ENCODE measurements around the gene GPR62. TPM values are rescaled to one million over a fixed set of nuclear protein-coding genes. Genes with fewer than 3 reads are reported as not detected.
"Not testable (repeated sequence)": the region's sequence is repeated elsewhere in the genome, so short reads cannot be mapped to it uniquely, and the experiment has no call there.

Gene GPR62
- total and polyA plus RNA-seq, 9 donors = 0.13 to 0.59 (median 0.50) TPM

- Histone ChIP-seq H3K27ac (ENCODE audit: low read length) (peak within 1 kb of the TSS; percentile 98), H3K27me3 (ENCODE audit: control insufficient read depth, insufficient read depth, low read length) (no peaks in the 10 kb centered on the region), H3K36me3 (ENCODE audit: control insufficient read depth, insufficient read depth, low read length) (peaks cover 17% of the 10 kb centered on the region), H3K9me3 (replicated peaks; ENCODE audit: control insufficient read depth, low read depth, low read length) (no peaks in the 10 kb centered on the region), H3K4me3 (ENCODE audit: low read length) (peak within 1 kb of the TSS; percentile 69), H3K4me1 (ENCODE audit: control insufficient read depth, insufficient read depth, low read length) (peaks cover 20% of the 10 kb centered on the region)
- under 1% methylated on average over 63 of the region's 68 CpGs for WGBS (ENCODE audit: insufficient coverage)
- DNase-seq = peak; percentile 95
Observed at GRCh38 chr3:51982838-51983577, 27.8 kb downstream of the GPR62 start, which contains the start of gene ACY1. ACY1 (plus strand) TSS chr3:51983535; CDS start chr3:51984065, 530 bp downstream.

- Histone ChIP-seq H3K4me3 (ENCODE audit: low read length) (peak overlapping the region; percentile 69), H3K36me3 (ENCODE audit: control insufficient read depth, insufficient read depth, low read length) (peaks cover 17% of the 10 kb centered on the region), H3K27ac (ENCODE audit: low read length) (peak overlapping the region; percentile 98), H3K9me3 (replicated peaks; ENCODE audit: control insufficient read depth, low read depth, low read length) (no peaks in the 10 kb centered on the region), H3K4me1 (ENCODE audit: control insufficient read depth, insufficient read depth, low read length) (peaks cover 20% of the 10 kb centered on the region), H3K27me3 (ENCODE audit: control insufficient read depth, insufficient read depth, low read length) (no peaks in the 10 kb centered on the region)
- 67% methylated on average over 20 of the region's 22 CpGs for WGBS (ENCODE audit: insufficient coverage)
- no peak for DNase-seq
Observed at GRCh38 chr3:51983578-51984268, 28.5 kb downstream of the GPR62 start.

DNA sequence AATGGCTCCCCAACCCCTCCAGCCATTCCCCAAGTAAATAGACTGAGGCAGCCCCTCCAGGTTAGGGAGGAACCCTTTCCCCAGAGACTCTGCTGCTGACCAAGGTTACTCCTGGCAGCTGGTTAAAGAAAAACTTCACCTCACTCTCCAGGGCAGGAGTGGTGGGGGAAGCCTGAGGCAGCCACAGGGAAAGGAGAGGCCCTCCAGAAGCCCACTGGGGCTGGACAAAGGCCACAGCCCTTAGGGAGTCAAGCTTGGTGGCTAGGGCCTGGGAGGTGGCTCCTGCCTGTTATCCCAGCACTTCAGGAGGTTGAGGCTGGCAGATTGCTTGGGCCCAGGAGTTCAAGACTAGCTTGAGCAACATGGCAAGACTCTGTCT is 29.1 kb downstream of the GPR62 start:
- peaks cover 23% of the 10 kb centered on the region for H3K4me1 ChIP-seq (ENCODE audit: control insufficient read depth, insufficient read depth, low read length)
- no peak overlapping the region for H3K4me3 ChIP-seq (ENCODE audit: low read length)
- no peak for DNase-seq
- peak overlapping the region; percentile 20 for H3K27ac ChIP-seq (ENCODE audit: low read length)
- no peaks in the 10 kb centered on the region for H3K9me3 ChIP-seq (replicated peaks; ENCODE audit: control insufficient read depth, low read depth, low read length)
- peaks cover 17% of the 10 kb centered on the region for H3K36me3 ChIP-seq (ENCODE audit: control insufficient read depth, insufficient read depth, low read length)
- no peaks in the 10 kb centered on the region for H3K27me3 ChIP-seq (ENCODE audit: control insufficient read depth, insufficient read depth, low read length)

DNA sequence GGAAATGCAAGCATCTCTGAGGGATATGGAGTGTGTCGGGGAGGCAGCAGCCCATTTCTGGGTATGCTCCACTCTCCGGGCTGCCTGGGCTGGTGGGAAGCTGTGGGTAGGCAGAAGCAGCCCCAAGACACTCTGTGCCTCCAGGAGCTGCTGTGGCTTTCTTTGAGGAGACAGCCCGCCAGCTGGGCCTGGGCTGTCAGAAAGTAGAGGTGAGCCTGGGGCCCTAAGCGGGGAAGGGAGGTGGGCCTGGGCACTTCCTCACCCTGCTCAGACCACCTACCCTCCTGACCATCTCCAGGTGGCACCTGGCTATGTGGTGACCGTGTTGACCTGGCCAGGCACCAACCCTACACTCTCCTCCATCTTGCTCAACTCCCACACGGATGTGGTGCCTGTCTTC is 29.9 kb downstream of the GPR62 start:
- no peak for DNase-seq
- 69% methylated on average over 2 of the region's 6 CpGs for WGBS (ENCODE audit: insufficient coverage)
- H3K36me3 ChIP-seq (ENCODE audit: control insufficient read depth, insufficient read depth, low read length) = peaks cover 20% of the 10 kb centered on the region
- no peaks in the 10 kb centered on the region for H3K9me3 ChIP-seq (replicated peaks; ENCODE audit: control insufficient read depth, low read depth, low read length)
- no peaks in the 10 kb centered on the region for H3K27me3 ChIP-seq (ENCODE audit: control insufficient read depth, insufficient read depth, low read length)
- H3K4me1 ChIP-seq (ENCODE audit: control insufficient read depth, insufficient read depth, low read length) = peaks cover 28% of the 10 kb centered on the region
- no peak overlapping the region for H3K4me3 ChIP-seq (ENCODE audit: low read length)
- H3K27ac ChIP-seq (ENCODE audit: low read length) = no peak overlapping the region

- Histone ChIP-seq H3K27me3 (ENCODE audit: control insufficient read depth, insufficient read depth, low read length) (no peaks in the 10 kb centered on the region), H3K27ac (ENCODE audit: low read length) (no peak overlapping the region), H3K4me3 (ENCODE audit: low read length) (no peak overlapping the region), H3K9me3 (replicated peaks; ENCODE audit: control insufficient read depth, low read depth, low read length) (no peaks in the 10 kb centered on the region), H3K36me3 (ENCODE audit: control insufficient read depth, insufficient read depth, low read length) (peaks cover 17% of the 10 kb centered on the region), H3K4me1 (ENCODE audit: control insufficient read depth, insufficient read depth, low read length) (peaks cover 28% of the 10 kb centered on the region)
- 76% methylated on average over 2 of the region's 12 CpGs for WGBS (ENCODE audit: insufficient coverage)
- no peak for DNase-seq
Observed at GRCh38 chr3:51986010-51986947, 31.1 kb downstream of the GPR62 start.

GRCh38 chr3:51987568-51987967 is 32.4 kb downstream of the GPR62 start:
- Histone ChIP-seq H3K36me3 (ENCODE audit: control insufficient read depth, insufficient read depth, low read length) (peaks cover 27% of the 10 kb centered on the region), H3K9me3 (replicated peaks; ENCODE audit: control insufficient read depth, low read depth, low read length) (no peaks in the 10 kb centered on the region), H3K27me3 (ENCODE audit: control insufficient read depth, insufficient read depth, low read length) (no peaks in the 10 kb centered on the region), H3K27ac (ENCODE audit: low read length) (no peak overlapping the region), H3K4me3 (ENCODE audit: low read length) (no peak overlapping the region), H3K4me1 (ENCODE audit: control insufficient read depth, insufficient read depth, low read length) (peaks cover 25% of the 10 kb centered on the region)
- no peak for DNase-seq
- WGBS (ENCODE audit: insufficient coverage) = 88% methylated on average over 5 of the region's 7 CpGs

DNA sequence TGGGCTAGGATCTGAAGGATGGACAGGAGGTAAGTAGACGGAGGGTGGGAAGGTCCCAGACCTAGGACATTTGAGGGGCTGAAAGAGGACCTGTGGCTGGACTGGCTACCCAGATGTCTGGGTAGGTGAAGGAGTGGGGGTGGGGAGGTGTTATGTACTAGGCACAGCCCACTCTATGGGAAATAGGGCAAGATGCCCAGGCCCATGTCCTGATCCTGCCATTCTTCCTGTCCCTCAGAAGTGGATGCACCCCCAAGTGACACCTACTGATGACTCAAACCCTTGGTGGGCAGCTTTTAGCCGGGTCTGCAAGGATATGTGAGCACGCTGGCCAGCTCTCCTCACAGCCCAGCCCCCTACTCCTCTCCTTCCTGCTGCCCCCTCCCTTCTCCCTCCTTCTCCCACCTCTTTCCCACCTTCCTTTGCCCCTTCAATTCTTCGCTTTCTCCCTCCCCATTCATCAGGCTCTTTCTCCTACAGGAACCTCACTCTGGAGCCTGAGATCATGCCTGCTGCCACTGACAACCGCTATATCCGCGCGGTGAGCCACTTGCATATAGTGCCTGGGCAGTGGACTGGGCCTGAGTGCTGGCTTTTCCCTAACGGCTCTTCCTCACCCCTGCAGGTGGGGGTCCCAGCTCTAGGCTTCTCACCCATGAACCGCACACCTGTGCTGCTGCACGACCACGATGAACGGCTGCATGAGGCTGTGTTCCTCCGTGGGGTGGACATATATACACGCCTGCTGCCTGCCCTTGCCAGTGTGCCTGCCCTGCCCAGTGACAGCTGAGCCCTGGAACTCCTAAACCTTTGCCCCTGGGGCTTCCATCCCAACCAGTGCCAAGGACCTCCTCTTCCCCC is 33.3 kb downstream of the GPR62 start:
- Histone ChIP-seq H3K27ac (ENCODE audit: low read length) (no peak overlapping the region), H3K4me3 (ENCODE audit: low read length) (no peak overlapping the region), H3K36me3 (ENCODE audit: control insufficient read depth, insufficient read depth, low read length) (peaks cover 35% of the 10 kb centered on the region), H3K4me1 (ENCODE audit: control insufficient read depth, insufficient read depth, low read length) (peaks cover 20% of the 10 kb centered on the region), H3K9me3 (replicated peaks; ENCODE audit: control insufficient read depth, low read depth, low read length) (no peaks in the 10 kb centered on the region), H3K27me3 (ENCODE audit: control insufficient read depth, insufficient read depth, low read length) (no peaks in the 10 kb centered on the region)
- DNase-seq = no peak
- 55% methylated on average over 15 of the region's 15 CpGs for WGBS (ENCODE audit: insufficient coverage)

- DNase-seq; H3K27me3 ChIP-seq (ENCODE audit: control insufficient read depth, insufficient read depth, low read length); H3K4me3 ChIP-seq (ENCODE audit: low read length); H3K27ac ChIP-seq (ENCODE audit: low read length); H3K9me3 ChIP-seq (replicated peaks; ENCODE audit: control insufficient read depth, low read depth, low read length): not testable (repeated sequence)
- H3K4me1 ChIP-seq (ENCODE audit: control insufficient read depth, insufficient read depth, low read length) = peaks cover 22% of the 10 kb centered on the region
- H3K36me3 ChIP-seq (ENCODE audit: control insufficient read depth, insufficient read depth, low read length) = peaks cover 49% of the 10 kb centered on the region
- 62% methylated on average over 31 of the region's 38 CpGs for WGBS (ENCODE audit: insufficient coverage)
Observed at GRCh38 chr3:51990501-51990971, 35.4 kb downstream of the GPR62 start.

DNA sequence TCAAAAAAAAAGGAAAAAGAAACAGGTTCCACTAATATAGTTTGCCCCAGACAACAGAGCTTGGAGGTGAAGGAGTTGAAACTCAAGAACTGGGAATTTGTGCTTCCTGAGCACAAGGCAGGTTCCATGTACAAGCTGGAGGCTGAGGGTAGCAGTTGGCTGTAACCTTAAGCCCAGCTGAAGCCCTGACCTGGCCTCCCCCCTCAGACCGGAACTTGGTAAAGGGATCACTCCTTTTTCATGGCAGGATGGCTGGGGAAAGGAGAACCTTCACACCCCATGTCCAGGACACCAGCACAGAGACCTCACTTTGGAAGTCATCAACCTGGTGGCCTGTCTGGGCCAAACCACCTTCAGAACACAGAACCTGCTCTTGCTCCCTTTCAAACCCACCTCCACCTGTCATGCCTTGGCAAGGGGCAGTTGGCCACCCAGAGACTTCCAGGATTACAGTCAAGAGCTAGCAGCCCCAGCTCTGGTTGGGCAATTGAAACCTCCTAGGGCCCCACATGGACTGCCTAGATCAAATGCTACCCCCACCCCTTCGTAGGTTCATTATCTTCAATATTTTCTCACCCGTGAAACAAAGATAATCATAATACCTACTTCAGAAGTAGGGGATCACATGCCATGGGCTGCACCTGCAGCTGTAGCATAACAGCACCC is 37.0 kb downstream of the GPR62 start:
- Histone ChIP-seq H3K4me1 (ENCODE audit: control insufficient read depth, insufficient read depth, low read length) (peaks cover 22% of the 10 kb centered on the region), H3K9me3 (replicated peaks; ENCODE audit: control insufficient read depth, low read depth, low read length) (no peaks in the 10 kb centered on the region), H3K27ac (ENCODE audit: low read length) (no peak overlapping the region), H3K36me3 (ENCODE audit: control insufficient read depth, insufficient read depth, low read length) (peaks cover 41% of the 10 kb centered on the region), H3K4me3 (ENCODE audit: low read length) (no peak overlapping the region), H3K27me3 (ENCODE audit: control insufficient read depth, insufficient read depth, low read length) (no peaks in the 10 kb centered on the region)
- DNase-seq = no peak
- 100% methylated on average over 1 of the region's 3 CpGs for WGBS (ENCODE audit: insufficient coverage)

Data from muscle of leg (tissue), 11 donors.